Measurements from ENCODE around the gene CCDC148. TPM values are rescaled to one million over a fixed set of nuclear protein-coding genes. Genes with fewer than 3 reads are reported as not detected.

CCDC148 gene
- total and polyA plus RNA-seq, 2 donors (not counting 1 experiment from before 2014, with no cell fraction given), result not detected

- ATAC-seq (ENCODE audit: low read depth), result no peak
- Histone ChIP-seq H3K36me3 (replicated peaks in 1 of 2; ENCODE audit: control extremely low read depth in 1 of 2, control insufficient read depth in 1 of 2, extremely low read depth in 1 of 2, insufficient read depth in 2 of 2, low read length in 1 of 2) (no peaks in the 10 kb centered on the region), H2AFZ (ENCODE audit: insufficient read depth, low read depth, low read length, poor library complexity, severe bottlenecking) (no peak overlapping the region), H3K4me3 (ENCODE audit: control extremely low read depth in 1 of 5, extremely low read depth in 1 of 5, insufficient read depth in 1 of 5, low read depth in 2 of 5, low read length in 4 of 5) (no peak overlapping the region), H3K4me1 (ENCODE audit: control insufficient read depth in 2 of 2, insufficient read depth in 2 of 2, low read length in 2 of 2) (no peaks in the 10 kb centered on the region), H4K20me1 (ENCODE audit: control insufficient read depth, insufficient read depth, low read length, poor library complexity, severe bottlenecking) (no peaks in the 10 kb centered on the region), H3K79me2 (ENCODE audit: control insufficient read depth, insufficient read depth, low read length) (no peaks in the 10 kb centered on the region), H3K4me2 (replicated peaks; ENCODE audit: low read depth, low read length, poor library complexity, severe bottlenecking) (no peak overlapping the region), H3K27ac (ENCODE audit: low read length in 2 of 2) (no peak overlapping the region), H3K9me3 (ENCODE audit: control extremely low read depth in 1 of 3, control insufficient read depth in 2 of 3, insufficient read depth in 1 of 3, low read length in 2 of 3) (no peaks in the 10 kb centered on the region), H3K9ac (ENCODE audit: low read length) (no peak overlapping the region), H3K27me3 (replicated peaks in 1 of 4; ENCODE audit: control extremely low read depth in 1 of 4, control insufficient read depth in 3 of 4, insufficient read depth in 4 of 4, low read length in 3 of 4) (no peaks in the 10 kb centered on the region)
- Mint-ChIP-seq H3K4me3 (no peak overlapping the region), H3K9me3 (ENCODE audit: insufficient read depth) (no peaks in the 10 kb centered on the region), H3K27ac (no peak overlapping the region), H3K27me3 (no peaks in the 10 kb centered on the region), H3K4me1 (no peaks in the 10 kb centered on the region)
- TF ChIP-seq EZH2 (IDR thresholded peaks at IDR 0.05; ENCODE audit: borderline replicate concordance, insufficient read depth, low read depth, low read length, poor library complexity, severe bottlenecking) (no peak), CTCF (IDR thresholded peaks at IDR 0.05) (no peak)
- ChIA-PET POLR2A (no interaction called here), CTCF (no interaction called here)
- no peak for DNase-seq
- WGBS (ENCODE audit: insufficient coverage), result no CpG with 5 or more reads among the region's 2 CpGs
- intact Hi-C loops (cut with micrococcal nuclease), result no loop called here
Measured at GRCh38 chr2:158239271-158239670, 217.3 kb downstream of the CCDC148 start.

GRCh38 chr2:158234497-158234896 is 222.1 kb downstream of the CCDC148 start:
- H3K9me3 Mint-ChIP-seq (ENCODE audit: insufficient read depth), result no peaks in the 10 kb centered on the region
- ATAC-seq (ENCODE audit: low read depth), result no peak
- H3K27me3 ChIP-seq (replicated peaks in 1 of 4; ENCODE audit: control extremely low read depth in 1 of 4, control insufficient read depth in 3 of 4, insufficient read depth in 4 of 4, low read length in 3 of 4), result no peaks in the 10 kb centered on the region
- no peak for TF ChIP-seq CTCF (IDR thresholded peaks at IDR 0.05)
- TF ChIP-seq EZH2 (IDR thresholded peaks at IDR 0.05; ENCODE audit: borderline replicate concordance, insufficient read depth, low read depth, low read length, poor library complexity, severe bottlenecking), result no peak
- no peaks in the 10 kb centered on the region for H3K79me2 ChIP-seq (ENCODE audit: control insufficient read depth, insufficient read depth, low read length)
- H3K4me1 Mint-ChIP-seq, result no peaks in the 10 kb centered on the region
- no CpG with 5 or more reads among the region's 1 CpG for WGBS (ENCODE audit: insufficient coverage)
- CTCF ChIA-PET, result no interaction called here
- H4K20me1 ChIP-seq (ENCODE audit: control insufficient read depth, insufficient read depth, low read length, poor library complexity, severe bottlenecking), result no peaks in the 10 kb centered on the region
- DNase-seq, result no peak
- no peak overlapping the region for H3K27ac ChIP-seq (ENCODE audit: low read length in 2 of 2)
- no peak overlapping the region for H3K4me3 ChIP-seq (ENCODE audit: control extremely low read depth in 1 of 5, extremely low read depth in 1 of 5, insufficient read depth in 1 of 5, low read depth in 2 of 5, low read length in 4 of 5)
- H3K9ac ChIP-seq (ENCODE audit: low read length), result no peak overlapping the region
- H3K36me3 ChIP-seq (replicated peaks in 1 of 2; ENCODE audit: control extremely low read depth in 1 of 2, control insufficient read depth in 1 of 2, extremely low read depth in 1 of 2, insufficient read depth in 2 of 2, low read length in 1 of 2), result no peaks in the 10 kb centered on the region
- intact Hi-C loops (cut with micrococcal nuclease), result no loop called here
- H3K4me3 Mint-ChIP-seq, result no peak overlapping the region
- no peak overlapping the region for H2AFZ ChIP-seq (ENCODE audit: insufficient read depth, low read depth, low read length, poor library complexity, severe bottlenecking)
- H3K9me3 ChIP-seq (ENCODE audit: control extremely low read depth in 1 of 3, control insufficient read depth in 2 of 3, insufficient read depth in 1 of 3, low read length in 2 of 3), result no peaks in the 10 kb centered on the region
- no peaks in the 10 kb centered on the region for H3K4me1 ChIP-seq (ENCODE audit: control insufficient read depth in 2 of 2, insufficient read depth in 2 of 2, low read length in 2 of 2)
- no peak overlapping the region for H3K27ac Mint-ChIP-seq
- no peak overlapping the region for H3K4me2 ChIP-seq (replicated peaks; ENCODE audit: low read depth, low read length, poor library complexity, severe bottlenecking)
- POLR2A ChIA-PET, result no interaction called here
- H3K27me3 Mint-ChIP-seq, result no peaks in the 10 kb centered on the region
